H1 (cell line): ENCODE data around the gene NCAPD3. TPM values are rescaled to one million over a fixed set of nuclear protein-coding genes. Genes with fewer than 3 reads are reported as not detected.

Source experiments
- CTCF ChIA-PET: fragments of 300-600 bp; sonication (Branson Sonifier 250); formaldehyde crosslinking; loops from one replicate; lab custom pipeline; 2021; ENCODE audit not compliant: partially characterized antibody; lab: Charles Lee
- POLR2A ChIA-PET: fragments of 300-600 bp; sonication (Branson Sonifier 250); formaldehyde crosslinking; loops from one replicate; lab custom pipeline; 2021; ENCODE audit warnings: inconsistent platforms; ENCODE audit not compliant: partially characterized antibody; lab: Charles Lee
- DNase-seq, 2 experiments: peaks; one replicate each; pipeline versions ENCODE4 v3.0.0 to v3.0.0-alpha.2; 2010 to 2022; ENCODE audit warnings: low spot score in 2 of 2, low read depth in 1 of 2, mixed read lengths in 1 of 2
- FAIRE-seq: peaks from 2 replicates; lab custom pipeline; 2011; peaks lifted over from hg19 to GRCh38; lab: Jason Lieb, UNC
- H2AFZ ChIP-seq: 2 replicates; pipeline ENCODE4 v1.8.1; 2012; ENCODE audit warnings: low read length, inconsistent platforms
- H2AK5ac ChIP-seq: 2 replicates; pipeline ENCODE4 v1.6.1; 2013; ENCODE audit warnings: low read depth, low read length
- H2BK120ac ChIP-seq: replicated peaks from 2 replicates; pipeline ENCODE3; 2013; ENCODE audit warnings: low read depth, low read length, inconsistent platforms
- H2BK12ac ChIP-seq: 2 replicates; pipeline ENCODE4 v1.6.1; 2013; ENCODE audit warnings: low read depth, low read length
- H2BK15ac ChIP-seq: 2 replicates; pipeline ENCODE4 v1.6.1; 2013; ENCODE audit warnings: low read length
- H2BK20ac ChIP-seq: 2 replicates; pipeline ENCODE4 v1.6.1; 2013; ENCODE audit warnings: low read length
- H2BK5ac ChIP-seq: 2 replicates; pipeline ENCODE4 v1.6.1; 2013; ENCODE audit warnings: low read depth, low read length
- H3K14ac ChIP-seq: 2 replicates; pipeline ENCODE4 v1.6.1; 2013; ENCODE audit warnings: inconsistent platforms; ENCODE audit not compliant: insufficient read length
- H3K18ac ChIP-seq: 2 replicates; pipeline ENCODE4 v1.6.1; 2013; ENCODE audit warnings: low read length; ENCODE audit errors: extremely low read depth
- H3K23ac ChIP-seq: 2 replicates; pipeline ENCODE4 v1.6.1; 2013; ENCODE audit warnings: inconsistent platforms; ENCODE audit not compliant: insufficient read length
- H3K23me2 ChIP-seq: 2 replicates; pipeline ENCODE4 v1.6.1; 2013; ENCODE audit warnings: low read depth, low read length
- H3K27ac ChIP-seq: 2 replicates; pipeline ENCODE4 v1.6.1; 2011; ENCODE audit warnings: low read depth, low read length, inconsistent platforms
- H3K27me3 ChIP-seq, 4 experiments: replicated peaks in 1 of 4; 1 replicate in 1 of 4; 2 replicates in 3 of 4; pipeline versions ENCODE4 v1.6.1 to v1.8.1; 2011 to 2013; ENCODE audit warnings: low read length in 3 of 4, mild to moderate bottlenecking in 3 of 4, inconsistent platforms in 2 of 4, mixed read lengths in 2 of 4, moderate library complexity in 1 of 4; ENCODE audit not compliant: control insufficient read depth in 3 of 4, insufficient read depth in 3 of 4; ENCODE audit errors: extremely low read depth in 1 of 4
- H3K36me3 ChIP-seq, 4 experiments: 2 replicates each; pipeline versions ENCODE4 v1.6.1 to v1.8.1; 2011 to 2013; ENCODE audit warnings: mild to moderate bottlenecking in 4 of 4, low read length in 3 of 4, moderate library complexity in 2 of 4, control low read depth in 1 of 4, inconsistent platforms in 1 of 4; ENCODE audit not compliant: insufficient read depth in 4 of 4, control insufficient read depth in 2 of 4
- H3K4ac ChIP-seq: replicated peaks from 2 replicates; pipeline ENCODE3; 2013; ENCODE audit warnings: low read length, low read depth, mixed read lengths, inconsistent platforms; ENCODE audit not compliant: insufficient read length
- H3K4me1 ChIP-seq, 4 experiments: replicated peaks in 1 of 4; 1 replicate in 1 of 4; 2 replicates in 3 of 4; pipeline versions ENCODE4 v1.6.1 to v1.8.1; 2011 to 2013; ENCODE audit warnings: low read length in 3 of 4, inconsistent platforms in 2 of 4, mixed read lengths in 1 of 4; ENCODE audit not compliant: insufficient read depth in 4 of 4, control insufficient read depth in 3 of 4
- H3K4me2 ChIP-seq, 2 experiments: 2 replicates each; pipeline versions ENCODE4 v1.6.1 to v1.8.1; 2011 to 2013; ENCODE audit warnings: low read depth in 2 of 2, low read length in 2 of 2, control low read depth in 1 of 2, inconsistent platforms in 1 of 2, mild to moderate bottlenecking in 1 of 2; ENCODE audit not compliant: insufficient read depth in 1 of 2
- H3K4me3 ChIP-seq, 4 experiments: fragments of 200-600, 300-600 bp in 1 of 4; sonication (generic), shearing (Covaris generic), sonication (Bioruptor Twin) in 1 of 4; 2 replicates each; pipeline versions ENCODE4 v1.5.1 to v1.8.1; 2011 to 2016; ENCODE audit warnings: low read length in 4 of 4, low read depth in 3 of 4, control low read depth in 2 of 4, inconsistent platforms in 2 of 4, mild to moderate bottlenecking in 2 of 4, mixed read lengths in 1 of 4, moderate library complexity in 1 of 4; ENCODE audit not compliant: insufficient read depth in 2 of 4; ENCODE audit errors: extremely low read depth in 1 of 4
- H3K56ac ChIP-seq: replicated peaks from 2 replicates; pipeline ENCODE3; 2013; ENCODE audit warnings: low read depth, mild to moderate bottlenecking, mixed read lengths, low read length, inconsistent platforms; ENCODE audit not compliant: insufficient read length
- H3K79me1 ChIP-seq: 2 replicates; pipeline ENCODE4 v1.6.1; 2013; ENCODE audit warnings: low read depth, low read length, control low read depth
- H3K79me2 ChIP-seq, 2 experiments: 2 replicates each; pipeline versions ENCODE4 v1.6.1 to v1.8.1; 2012 to 2013; ENCODE audit warnings: low read length in 2 of 2, mild to moderate bottlenecking in 2 of 2, inconsistent platforms in 1 of 2; ENCODE audit not compliant: insufficient read depth in 2 of 2, control insufficient read depth in 1 of 2
- H3K9ac ChIP-seq, 4 experiments: replicated peaks in 1 of 4; 1 replicate in 1 of 4; 2 replicates in 3 of 4; pipeline versions ENCODE4 v1.6.1 to v1.8.1; 2011 to 2013; ENCODE audit warnings: low read depth in 3 of 4, low read length in 3 of 4, control low read depth in 2 of 4, mild to moderate bottlenecking in 2 of 4, moderate library complexity in 2 of 4, inconsistent platforms in 1 of 4; ENCODE audit errors: extremely low read depth in 1 of 4
- H3K9me3 ChIP-seq, 2 experiments: 2 replicates each; pipeline versions ENCODE4 v1.6.1 to v1.8.1; 2012 to 2013; ENCODE audit warnings: mild to moderate bottlenecking in 2 of 2, moderate library complexity in 2 of 2, control low read depth in 1 of 2, inconsistent platforms in 1 of 2, low read depth in 1 of 2, low read length in 1 of 2, mixed read lengths in 1 of 2; ENCODE audit not compliant: insufficient read depth in 2 of 2
- H4K20me1 ChIP-seq, 2 experiments: replicated peaks in 1 of 2; 2 replicates each; pipeline versions ENCODE3 to v1.8.1; 2011 to 2013; ENCODE audit warnings: inconsistent platforms in 2 of 2, low read length in 2 of 2, mild to moderate bottlenecking in 1 of 2; ENCODE audit not compliant: insufficient read depth in 2 of 2, control insufficient read depth in 1 of 2
- H4K5ac ChIP-seq: 2 replicates; pipeline ENCODE4 v1.6.1; 2013; ENCODE audit warnings: low read length, low read depth, mixed read lengths, inconsistent platforms; ENCODE audit not compliant: insufficient read length
- H4K8ac ChIP-seq: 2 replicates; pipeline ENCODE4 v1.8.0; 2013; ENCODE audit warnings: mild to moderate bottlenecking, moderate library complexity, low read length, inconsistent platforms; ENCODE audit not compliant: insufficient read depth; ENCODE audit errors: extremely low read depth
- H4K91ac ChIP-seq: replicated peaks from 2 replicates; pipeline ENCODE3; 2013; ENCODE audit warnings: low read length, mixed read lengths, inconsistent platforms; ENCODE audit not compliant: insufficient read length
- ATF3 ChIP-seq: IDR thresholded peaks from 2 replicates; pipeline ENCODE4 v1.6.1; 2011; ENCODE audit warnings: low read depth, mild to moderate bottlenecking, low read length; ENCODE audit not compliant: insufficient read depth
- CBX5 ChIP-seq: fragments of 300-800, 300-1000 bp; sonication (generic); IDR thresholded peaks from 2 replicates; pipeline ENCODE4 v1.7.1; 2016; ENCODE audit warnings: antibody characterized with exemption, low read length, low read depth
- CEBPB ChIP-seq: IDR thresholded peaks from 2 replicates; pipeline ENCODE4 v1.6.1; 2012; ENCODE audit warnings: low read depth, low read length
- JUN ChIP-seq: IDR thresholded peaks from 2 replicates; pipeline ENCODE4 v1.6.1; 2011; ENCODE audit warnings: low read depth, mild to moderate bottlenecking, improper control_type of control experiment, low read length
- RBBP5 ChIP-seq: IDR thresholded peaks from 2 replicates; pipeline ENCODE4 v1.7.1; 2012; ENCODE audit warnings: low read depth, mild to moderate bottlenecking, inconsistent platforms, low read length, moderate library complexity, borderline replicate concordance
- RNF2 ChIP-seq: fragments of 200-900, 300-1000 bp; sonication (generic); IDR thresholded peaks from 2 replicates; pipeline ENCODE4 v1.7.1; 2016; ENCODE audit warnings: borderline replicate concordance, low read depth, mild to moderate bottlenecking, antibody characterized with exemption, low read length; ENCODE audit not compliant: poor library complexity, severe bottlenecking; ENCODE audit errors: missing control alignments
- SIX5 ChIP-seq: IDR thresholded peaks from 2 replicates; pipeline ENCODE4 v1.6.1; 2011; ENCODE audit warnings: mild to moderate bottlenecking, low read depth, low read length
- SUZ12 ChIP-seq: fragments of 200-600 bp; sonication (generic); IDR thresholded peaks from 2 replicates; pipeline ENCODE4 v1.6.1; 2012; ENCODE audit warnings: mild to moderate bottlenecking, inconsistent platforms, low read length, moderate library complexity, mixed read lengths
- WGBS, 2 experiments: shearing (Covaris generic) in 1 of 2; methylation state at CpG; one replicate each; pipeline versions ENCODE4 v1.1.6 to v1.1.7; 2013 to 2015; ENCODE audit warnings: low lambda C conversion rate in 2 of 2, mixed read lengths in 2 of 2, inconsistent platforms in 1 of 2, low coverage in 1 of 2, missing lambda C conversion rate in 1 of 2; ENCODE audit not compliant: insufficient replicate concordance in 2 of 2, insufficient coverage in 1 of 2, insufficient read length in 1 of 2; ENCODE audit errors: extremely low coverage in 1 of 2, missing lambda C conversion rate in 1 of 2; 5-methylcytosine and 5-hydroxymethylcytosine counted together
- polyA plus RNA-seq, 7 experiments: library from polyadenylated mRNA; depleted of rRNA in 3 of 7; stranded (reverse) in 5 of 7; unstranded in 2 of 7; fragments of >200 nt in 5 of 7; fragments of 200-250 nt in 2 of 7; gene quantifications; 1 replicate in 5 of 7; 2 replicates in 1 of 7; 4 replicates in 1 of 7; pipeline versions ENCODE4 v1.2.1 to v1.2.3, GENCODE V29; 2011 to 2013; ENCODE audit warnings: missing spikeins in 2 of 7, mixed read lengths in 2 of 7
- total RNA-seq: library from RNA; stranded (reverse); fragmentation: NEBNext Ultra II Directional; extraction: Animal tissue kit (Norgen Biotek cat#: 25700); gene quantifications from 2 replicates; pipeline ENCODE4 v1.2.1, GENCODE V29; 2021

NCAPD3 gene
- total and polyA plus RNA-seq, 2 of the 8 experiments (the other 6 are each of a cell fraction or from before 2014, with no cell fraction given), result 26.5 to 55.2 TPM

- Histone ChIP-seq H3K27me3 (no peaks in the 10 kb centered on the region), H2BK120ac (no peak overlapping the region), H2AK5ac (no peak overlapping the region), H3K36me3 (peaks cover 11 to 71% (median 51%) of the 10 kb centered on the region in 4 experiments; a peak in 7 of 8 replicates), H3K9me3 (no peaks in the 10 kb centered on the region; a peak in 1 of 4 replicates), H3K14ac (no peak overlapping the region), H4K5ac (no peak overlapping the region), H2BK12ac (no peak overlapping the region), H2BK15ac (no peak overlapping the region), H3K18ac (no peak overlapping the region), H3K9ac (no peak overlapping the region), H3K4me2 (no peak overlapping the region), H3K79me1 (peaks cover 3% of the 10 kb centered on the region; the same call in 1 of the 2 replicates), H3K27ac (no peak overlapping the region), H4K20me1 (peaks cover 4 to 6% of the 10 kb centered on the region in 2 experiments), H2BK5ac (no peak overlapping the region), H3K56ac (no peak overlapping the region), H3K4me3 (no peak overlapping the region), H4K91ac (no peak overlapping the region), H3K79me2 (no peaks in the 10 kb centered on the region), H4K8ac (no peak overlapping the region), H3K23ac (no peak overlapping the region), H3K23me2 (no peaks in the 10 kb centered on the region), H2BK20ac (no peak overlapping the region), H2AFZ (no peak overlapping the region), H3K4me1 (no peaks in the 10 kb centered on the region), H3K4ac (no peak overlapping the region)
- TF ChIP-seq SIX5 (no peak), CBX5 (no peak), CEBPB (no peak), SUZ12 (no peak), ATF3 (no peak), JUN (no peak), RBBP5 (no peak), RNF2 (no peak)
- POLR2A ChIA-PET, result interaction anchor here (1.4 kb wide), 1 partner anchor 11 kb away, joined by 3 read pairs; no protein-coding TSS in a partner anchor
- no peak for FAIRE-seq
- CTCF ChIA-PET, result interaction anchor here (1.8 kb wide), 1 partner anchor 14 kb away, joined by 6 read pairs; no protein-coding TSS in a partner anchor
- WGBS, 2 experiments, result 95% methylated on average over 10 of the region's 10 CpGs; no CpG with 5 or more reads in 1 of the 2 experiments
- no peak for DNase-seq
Measured at GRCh38 chr11:134151083-134151747, 72.6 kb downstream of the NCAPD3 start.
